ENCODE data around the gene UNC13D.

GRCh38 chr17:75849279-75849646 lies 5.1 kb upstream of the UNC13D start:
- TF ChIP-seq CTCF (IDR thresholded peaks at IDR 0.05; ENCODE audit: insufficient read depth, low read length, poor library complexity, severe bottlenecking) (no peak), EZH2phosphoT487 (conservative IDR thresholded peaks at IDR 0.05; ENCODE audit: low read length) (no peak)
